Testis (tissue), 3 donors: ENCODE measurements around the gene TIAM1. TPM values are rescaled to one million over a fixed set of nuclear protein-coding genes. Genes with fewer than 3 reads are reported as not detected.

Experiments
- DNase-seq: peaks from one replicate; pipeline ENCODE4 v3.0.0-alpha.2; 2019
- H3K27ac ChIP-seq, 2 donors: fragments of 200-600 bp; sonication (generic); one replicate each; pipeline ENCODE4 v1.5.1; 2019
- H3K27me3 ChIP-seq: fragments of 200-600 bp; sonication (generic); one replicate; pipeline ENCODE4 v1.5.1; 2019
- H3K36me3 ChIP-seq: fragments of 200-600 bp; sonication (generic); one replicate; pipeline ENCODE4 v1.5.1; 2017; ENCODE audit warnings: low read depth; ENCODE audit errors: missing control alignments
- H3K4me1 ChIP-seq: fragments of 200-600 bp; sonication (generic); one replicate; pipeline ENCODE4 v1.5.1; 2019
- H3K4me3 ChIP-seq, 2 donors: fragments of 200-600 bp; sonication (generic); one replicate each; pipeline ENCODE4 v1.5.1; 2017 to 2019
- H3K9me3 ChIP-seq: fragments of 200-600 bp; sonication (generic); one replicate; pipeline ENCODE4 v1.5.1; 2017
- POLR2A ChIP-seq: fragments of 450-650 bp; IDR thresholded peaks from one replicate; pipeline ENCODE4 v1.6.1; 2017; ENCODE audit warnings: antibody characterized with exemption, mild to moderate bottlenecking, moderate library complexity
- WGBS, 2 donors: methylation state at CpG; one replicate each; pipeline ENCODE4 v1.1.5; 2018; 5-methylcytosine and 5-hydroxymethylcytosine counted together
- intact Hi-C: fragments of 100-400 bp; cut with DNase I; formaldehyde crosslinking; loops from one replicate; pipeline ENCODE4 v1.15.1; 2023; ENCODE audit warnings: low total_unique reads
- polyA plus RNA-seq: library from polyadenylated mRNA; stranded (reverse); fragments of 350-450 nt; fragmentation: Illumina TruSeq; extraction: RNeasy Lipid Tissue Mini Kit (QIAGEN cat#74804); gene quantifications from one replicate; pipeline ENCODE4 v1.2.3, GENCODE V29; 2014; ENCODE audit warnings: low read depth, low replicate concordance; ENCODE audit not compliant: insufficient read depth
- total RNA-seq, 2 donors: library from RNA; depleted of rRNA; stranded (reverse); fragments of >200 nt; gene quantifications; one replicate each; pipeline ENCODE4 v1.2.3, GENCODE V29; 2016
- TF ChIP-seq, protein P1 (sequence below), 3 experiments: fragments of 450-650 bp in 2 of 3; fragments of 200-600 bp in 1 of 3; sonication (generic) in 1 of 3; IDR thresholded peaks; one replicate each; pipeline ENCODE4 v1.5.1; 2016 to 2019; ENCODE audit warnings: antibody characterized with exemption in 3 of 3, mild to moderate bottlenecking in 2 of 3, moderate library complexity in 1 of 3

TIAM1 gene
- total and polyA plus RNA-seq, 3 donors from 2014 or later = 21.3 to 51.6 (median 34.6) TPM

DNA sequence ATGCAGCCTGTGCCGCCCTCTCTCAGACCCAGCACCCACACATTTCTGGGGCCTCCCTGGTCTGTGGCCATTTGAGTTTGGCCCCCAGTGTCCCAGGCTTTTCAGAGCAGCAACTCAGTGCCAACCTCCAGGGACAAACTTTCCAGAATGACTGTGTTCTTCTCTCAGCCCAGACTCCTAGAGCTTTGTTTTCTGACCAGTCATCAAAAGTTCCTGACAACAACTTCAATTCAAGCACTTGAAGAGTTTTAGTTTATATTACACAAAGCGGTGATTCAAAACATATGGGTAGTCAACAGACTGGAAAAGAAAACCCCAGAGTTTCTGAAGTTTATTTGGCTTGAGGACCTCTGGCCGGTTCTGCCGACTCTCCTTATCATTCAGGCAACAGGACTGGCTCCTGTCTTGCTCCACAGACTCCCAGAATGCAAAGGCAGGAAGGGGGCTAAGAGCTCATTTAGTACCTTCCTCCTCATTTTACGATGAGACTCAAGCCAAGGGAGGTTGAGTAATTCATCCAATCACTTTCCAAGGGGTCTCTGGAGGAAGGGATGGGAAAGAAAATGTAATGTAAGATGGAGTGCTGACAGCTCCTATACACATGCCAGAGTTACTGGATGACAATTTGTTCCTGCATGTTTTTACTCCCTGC is 27.0 kb upstream of the TIAM1 start:
- Histone ChIP-seq H3K9me3 (no peaks in the 10 kb centered on the region), H3K36me3 (no peaks in the 10 kb centered on the region), H3K4me3 (no peak overlapping the region), H3K4me1 (peaks cover 28% of the 10 kb centered on the region), H3K27me3 (no peaks in the 10 kb centered on the region), H3K27ac (peak overlapping the region; percentile 0 to 28)
- intact Hi-C loops = no loop called here
- TF ChIP-seq POLR2A = no peak
- TF ChIP-seq, protein P1, sequence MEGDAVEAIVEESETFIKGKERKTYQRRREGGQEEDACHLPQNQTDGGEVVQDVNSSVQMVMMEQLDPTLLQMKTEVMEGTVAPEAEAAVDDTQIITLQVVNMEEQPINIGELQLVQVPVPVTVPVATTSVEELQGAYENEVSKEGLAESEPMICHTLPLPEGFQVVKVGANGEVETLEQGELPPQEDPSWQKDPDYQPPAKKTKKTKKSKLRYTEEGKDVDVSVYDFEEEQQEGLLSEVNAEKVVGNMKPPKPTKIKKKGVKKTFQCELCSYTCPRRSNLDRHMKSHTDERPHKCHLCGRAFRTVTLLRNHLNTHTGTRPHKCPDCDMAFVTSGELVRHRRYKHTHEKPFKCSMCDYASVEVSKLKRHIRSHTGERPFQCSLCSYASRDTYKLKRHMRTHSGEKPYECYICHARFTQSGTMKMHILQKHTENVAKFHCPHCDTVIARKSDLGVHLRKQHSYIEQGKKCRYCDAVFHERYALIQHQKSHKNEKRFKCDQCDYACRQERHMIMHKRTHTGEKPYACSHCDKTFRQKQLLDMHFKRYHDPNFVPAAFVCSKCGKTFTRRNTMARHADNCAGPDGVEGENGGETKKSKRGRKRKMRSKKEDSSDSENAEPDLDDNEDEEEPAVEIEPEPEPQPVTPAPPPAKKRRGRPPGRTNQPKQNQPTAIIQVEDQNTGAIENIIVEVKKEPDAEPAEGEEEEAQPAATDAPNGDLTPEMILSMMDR (IDR thresholded peaks at IDR 0.05) = no peak
- WGBS, 2 donors = 45 to 61% methylated on average over 5 of the region's 5 CpGs
- peak; percentile 58 for DNase-seq

DNA sequence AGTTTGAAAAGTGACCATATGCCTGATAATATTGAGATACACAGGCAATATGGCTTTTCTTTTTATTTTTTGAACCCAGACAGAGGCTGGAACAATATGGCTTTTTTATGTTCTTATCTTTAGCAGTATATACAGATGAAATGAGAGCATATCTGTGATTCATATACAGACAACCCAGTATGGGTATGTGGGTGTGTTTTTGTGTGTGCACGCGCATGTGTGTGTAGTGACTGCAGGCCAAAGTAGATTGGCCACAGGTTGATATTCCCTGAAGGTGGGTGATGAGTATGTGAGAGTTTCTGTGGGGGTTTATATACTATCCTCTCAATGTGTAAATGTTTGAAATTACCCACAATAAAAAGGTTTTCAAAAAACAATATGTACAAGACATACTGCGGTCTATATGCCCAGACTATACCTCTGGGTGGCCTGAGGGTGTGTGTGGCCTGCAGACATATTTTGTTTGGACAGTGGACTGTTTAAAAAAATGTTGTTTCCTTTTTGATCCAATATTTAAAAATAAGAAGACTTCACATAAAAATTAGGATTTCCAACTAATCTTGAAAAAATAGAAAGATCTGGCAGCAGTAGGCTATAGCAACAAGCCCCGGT is 26.3 kb upstream of the TIAM1 start:
- peak overlapping the region; percentile 0 to 28 for H3K27ac ChIP-seq
- WGBS, 2 donors = 62 to 63% methylated on average over 4 of the region's 4 CpGs
- peaks cover 28% of the 10 kb centered on the region for H3K4me1 ChIP-seq
- no peak for DNase-seq
- H3K36me3 ChIP-seq = no peaks in the 10 kb centered on the region
- intact Hi-C loops = no loop called here
- H3K4me3 ChIP-seq = no peak overlapping the region
- H3K9me3 ChIP-seq = no peaks in the 10 kb centered on the region
- no peak for TF ChIP-seq POLR2A
- TF ChIP-seq, protein P1 (IDR thresholded peaks at IDR 0.05) = no peak
- H3K27me3 ChIP-seq = no peaks in the 10 kb centered on the region

DNA sequence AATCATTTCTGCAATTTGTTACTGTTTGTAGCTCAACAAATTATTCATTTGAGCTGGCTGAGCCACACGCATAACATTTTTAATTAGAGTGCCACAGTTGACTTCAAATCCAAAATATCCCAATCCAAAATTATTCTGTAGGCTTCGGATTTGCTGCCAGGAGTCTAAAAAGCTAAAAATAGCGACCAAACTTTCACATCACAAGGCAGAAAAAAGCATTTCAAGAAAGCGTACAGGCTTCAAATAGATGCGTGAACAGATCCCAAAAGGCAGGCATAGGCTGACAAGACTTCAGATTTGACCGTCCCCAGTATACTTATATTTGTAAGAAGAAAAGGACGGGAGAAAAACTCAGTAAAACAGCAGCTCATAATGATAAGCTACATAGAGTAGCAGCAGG is 24.3 kb upstream of the TIAM1 start:
- no peak for TF ChIP-seq POLR2A
- TF ChIP-seq, protein P1 (IDR thresholded peaks at IDR 0.05) = no peak
- no peak overlapping the region for H3K4me3 ChIP-seq
- H3K4me1 ChIP-seq = peaks cover 25% of the 10 kb centered on the region
- no peaks in the 10 kb centered on the region for H3K36me3 ChIP-seq
- no peaks in the 10 kb centered on the region for H3K9me3 ChIP-seq
- intact Hi-C loops = no loop called here
- H3K27me3 ChIP-seq = no peaks in the 10 kb centered on the region
- WGBS, 2 donors = 65 to 69% methylated on average over 7 of the region's 7 CpGs
- peak; percentile 7 for DNase-seq
- H3K27ac ChIP-seq = no peak overlapping the region

DNA sequence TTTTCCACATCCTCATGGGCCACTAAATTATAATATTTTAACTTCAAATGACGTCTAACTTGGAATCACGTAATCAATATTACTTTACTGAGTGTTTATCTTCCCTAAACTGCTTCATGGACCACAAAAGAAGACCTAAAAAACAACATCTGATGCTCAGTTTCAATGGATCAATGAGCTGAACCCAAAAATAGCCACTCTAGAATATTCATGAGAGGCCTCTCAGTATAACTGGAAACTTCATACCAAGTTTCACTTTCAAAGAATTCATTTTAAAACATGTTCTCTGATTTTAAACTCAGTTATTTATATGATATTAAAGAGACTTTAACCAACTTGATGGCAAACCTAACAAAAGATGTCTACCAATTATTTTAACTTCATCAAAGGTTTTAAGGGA is 23.7 kb upstream of the TIAM1 start:
- intact Hi-C loops = no loop called here

More for the DNA sequence above, 23.7 kb upstream of the TIAM1 start:
- H3K4me1 ChIP-seq = peaks cover 23% of the 10 kb centered on the region
- WGBS, 2 donors = 93% methylated on average over 2 of the region's 2 CpGs
- no peak for DNase-seq
- no peak overlapping the region for H3K27ac ChIP-seq
- no peaks in the 10 kb centered on the region for H3K27me3 ChIP-seq
- TF ChIP-seq, protein P1 (IDR thresholded peaks at IDR 0.05) = no peak
- TF ChIP-seq POLR2A = no peak
- H3K36me3 ChIP-seq = no peaks in the 10 kb centered on the region
- H3K9me3 ChIP-seq = no peaks in the 10 kb centered on the region
- H3K4me3 ChIP-seq = no peak overlapping the region
